ENCODE data around the gene MYBPC3.
A peak's percentile ranks its signal among the peaks of the same experiment; 100 is the strongest.

Gene MYBPC3

GRCh38 chr11:47376525-47377371, 24.2 kb upstream of the MYBPC3 start:
- no peak for DNase-seq (ENCODE audit: low spot score in 2 of 2)
- no peak overlapping the region for H3K4me3 ChIP-seq

GRCh38 chr11:47376107-47376524, 23.6 kb upstream of the MYBPC3 start:
- Histone ChIP-seq H3K27me3 (ENCODE audit: low read depth) (no peaks in the 10 kb centered on the region), H3K36me3 (replicated peaks) (no peaks in the 10 kb centered on the region), H3K4me1 (no peaks in the 10 kb centered on the region), H3K9me3 (no peaks in the 10 kb centered on the region), H3K4me3 (no peak overlapping the region)
- DNase-seq (ENCODE audit: low spot score in 2 of 2): no peak
- in situ Hi-C loops (cut with MboI; ENCODE audit: low sequenced_read_pairs): no loop called here

More at GRCh38 chr11:47376525-47377371, 24.2 kb upstream of the MYBPC3 start:
- Histone ChIP-seq H3K36me3 (replicated peaks) (no peaks in the 10 kb centered on the region), H3K9me3 (no peaks in the 10 kb centered on the region), H3K4me1 (no peaks in the 10 kb centered on the region), H3K27me3 (ENCODE audit: low read depth) (no peaks in the 10 kb centered on the region)
- in situ Hi-C loops (cut with MboI; ENCODE audit: low sequenced_read_pairs): no loop called here

DNA sequence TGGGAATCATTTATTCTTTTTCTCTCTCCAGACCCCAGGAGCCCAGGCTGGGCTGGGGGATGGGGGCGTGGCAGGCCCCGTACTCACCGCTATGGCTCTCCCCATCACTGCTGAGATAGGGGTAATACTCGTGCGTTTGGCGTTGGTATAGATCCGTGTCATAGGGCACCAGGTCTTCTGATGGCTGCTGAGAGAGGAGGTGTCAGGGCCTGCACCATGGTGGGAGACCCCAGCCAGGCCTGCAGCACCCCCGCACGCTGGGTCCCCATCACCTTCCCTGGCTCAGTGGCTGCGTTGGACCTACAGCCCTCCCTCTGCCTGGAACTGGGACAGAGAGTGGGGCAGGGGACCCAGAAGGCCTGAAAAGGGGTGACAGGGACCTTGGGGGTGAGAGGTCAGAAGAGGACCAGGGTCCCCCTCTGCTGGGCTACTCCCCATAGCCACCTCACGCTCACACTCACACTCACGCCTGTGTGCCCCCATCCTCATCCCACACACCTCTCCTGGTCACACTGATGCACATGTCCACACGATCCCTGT, 23.1 kb upstream of the MYBPC3 start:
- Histone ChIP-seq H3K36me3 (replicated peaks) (no peaks in the 10 kb centered on the region), H3K27me3 (ENCODE audit: low read depth) (no peaks in the 10 kb centered on the region), H3K4me1 (no peaks in the 10 kb centered on the region), H3K9me3 (no peaks in the 10 kb centered on the region), H3K4me3 (no peak overlapping the region)
- DNase-seq (ENCODE audit: low spot score in 2 of 2): no peak
- in situ Hi-C loops (cut with MboI; ENCODE audit: low sequenced_read_pairs): no loop called here

- H3K27me3 ChIP-seq (ENCODE audit: low read depth): no peaks in the 10 kb centered on the region
- no peaks in the 10 kb centered on the region for H3K4me1 ChIP-seq
- in situ Hi-C loops (cut with MboI; ENCODE audit: low sequenced_read_pairs): no loop called here
- no peaks in the 10 kb centered on the region for H3K36me3 ChIP-seq (replicated peaks)
- DNase-seq (ENCODE audit: low spot score in 2 of 2): no peak
- H3K4me3 ChIP-seq: no peak overlapping the region
- H3K9me3 ChIP-seq: no peaks in the 10 kb centered on the region
Observed at GRCh38 chr11:47375020-47375419, 22.5 kb upstream of the MYBPC3 start.

GRCh38 chr11:47374720-47375019, 22.2 kb upstream of the MYBPC3 start:
- Histone ChIP-seq H3K4me1 (no peaks in the 10 kb centered on the region), H3K36me3 (replicated peaks) (no peaks in the 10 kb centered on the region), H3K9me3 (no peaks in the 10 kb centered on the region), H3K4me3 (no peak overlapping the region), H3K27me3 (ENCODE audit: low read depth) (no peaks in the 10 kb centered on the region)
- no peak for DNase-seq (ENCODE audit: low spot score in 2 of 2)
- in situ Hi-C loops (cut with MboI; ENCODE audit: low sequenced_read_pairs): no loop called here

- peak; percentile 68 to 92 for DNase-seq (ENCODE audit: low spot score in 2 of 2)
- Histone ChIP-seq H3K9me3 (no peaks in the 10 kb centered on the region), H3K36me3 (replicated peaks) (no peaks in the 10 kb centered on the region), H3K27me3 (ENCODE audit: low read depth) (no peaks in the 10 kb centered on the region), H3K4me1 (no peaks in the 10 kb centered on the region), H3K4me3 (no peak overlapping the region)
- in situ Hi-C loops (cut with MboI; ENCODE audit: low sequenced_read_pairs): no loop called here
Observed at GRCh38 chr11:47373876-47374719, 21.6 kb upstream of the MYBPC3 start.

DNA sequence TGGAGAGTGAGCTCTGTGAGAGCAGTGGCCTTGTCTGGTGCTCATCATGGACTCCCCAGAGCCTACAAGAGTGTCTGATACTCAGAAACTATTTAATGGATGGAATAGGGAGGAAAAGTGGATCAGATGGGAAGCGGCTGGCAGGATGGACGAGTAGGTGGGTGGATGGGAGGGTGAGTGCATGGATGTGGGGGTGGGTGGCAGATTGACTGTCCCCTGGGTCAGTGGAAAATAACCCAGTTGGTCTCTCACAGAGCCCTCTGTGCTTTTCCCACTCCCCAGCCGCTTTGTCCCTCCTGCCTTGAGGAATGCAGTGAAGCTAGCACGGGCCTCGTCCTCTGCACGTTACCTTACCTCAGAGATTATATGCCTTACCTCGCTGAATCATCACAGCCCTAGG, 19.9 kb upstream of the MYBPC3 start:
- Histone ChIP-seq H3K4me3 (no peak overlapping the region), H3K36me3 (replicated peaks) (no peaks in the 10 kb centered on the region), H3K4me1 (no peaks in the 10 kb centered on the region), H3K27me3 (ENCODE audit: low read depth) (no peaks in the 10 kb centered on the region), H3K9me3 (no peaks in the 10 kb centered on the region)
- in situ Hi-C loops (cut with MboI; ENCODE audit: low sequenced_read_pairs): no loop called here
- no peak for DNase-seq (ENCODE audit: low spot score in 2 of 2)

- H3K9me3 ChIP-seq: no peaks in the 10 kb centered on the region
- no peak overlapping the region for H3K4me3 ChIP-seq
- no peaks in the 10 kb centered on the region for H3K27me3 ChIP-seq (ENCODE audit: low read depth)
- in situ Hi-C loops (cut with MboI; ENCODE audit: low sequenced_read_pairs): no loop called here
- no peaks in the 10 kb centered on the region for H3K36me3 ChIP-seq (replicated peaks)
- H3K4me1 ChIP-seq: no peaks in the 10 kb centered on the region
- no peak for DNase-seq (ENCODE audit: low spot score in 2 of 2)
Observed at GRCh38 chr11:47369676-47370075, 17.2 kb upstream of the MYBPC3 start.

DNA sequence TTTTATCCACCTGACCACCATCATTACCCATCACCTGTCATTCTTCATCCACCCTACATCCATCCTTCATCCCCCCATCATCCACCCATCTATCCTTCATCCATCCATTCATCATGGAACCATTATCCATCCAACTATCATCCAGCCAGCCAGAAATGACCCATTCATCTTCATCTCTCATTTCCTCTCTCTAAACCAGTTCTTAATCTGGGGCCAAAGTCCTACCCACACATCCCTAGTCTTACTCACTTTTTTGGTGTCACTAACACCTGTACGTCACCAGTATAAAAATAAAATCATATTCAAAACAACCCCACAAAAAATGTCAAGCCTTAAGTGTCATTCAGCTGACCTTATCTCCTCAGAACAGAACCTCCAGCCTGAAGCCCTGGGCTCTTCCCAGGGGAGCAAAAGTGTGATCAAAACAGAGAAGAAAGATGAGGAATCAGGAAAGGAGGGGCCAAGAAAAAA, 13.6 kb upstream of the MYBPC3 start:
- Histone ChIP-seq H3K27me3 (ENCODE audit: low read depth) (no peaks in the 10 kb centered on the region), H3K4me1 (no peaks in the 10 kb centered on the region), H3K36me3 (replicated peaks) (no peaks in the 10 kb centered on the region), H3K4me3 (no peak overlapping the region), H3K9me3 (no peaks in the 10 kb centered on the region)
- no peak for DNase-seq (ENCODE audit: low spot score in 2 of 2)
- in situ Hi-C loops (cut with MboI; ENCODE audit: low sequenced_read_pairs): no loop called here

GRCh38 chr11:47361419-47361818, 8.9 kb upstream of the MYBPC3 start:
- no peaks in the 10 kb centered on the region for H3K36me3 ChIP-seq (replicated peaks)
- in situ Hi-C loops (cut with MboI; ENCODE audit: low sequenced_read_pairs): no loop called here
- H3K27me3 ChIP-seq (ENCODE audit: low read depth): no peaks in the 10 kb centered on the region
- no peak for DNase-seq (ENCODE audit: low spot score in 2 of 2)
- H3K4me3 ChIP-seq: no peak overlapping the region
- no peaks in the 10 kb centered on the region for H3K9me3 ChIP-seq
- H3K4me1 ChIP-seq: no peaks in the 10 kb centered on the region

DNA sequence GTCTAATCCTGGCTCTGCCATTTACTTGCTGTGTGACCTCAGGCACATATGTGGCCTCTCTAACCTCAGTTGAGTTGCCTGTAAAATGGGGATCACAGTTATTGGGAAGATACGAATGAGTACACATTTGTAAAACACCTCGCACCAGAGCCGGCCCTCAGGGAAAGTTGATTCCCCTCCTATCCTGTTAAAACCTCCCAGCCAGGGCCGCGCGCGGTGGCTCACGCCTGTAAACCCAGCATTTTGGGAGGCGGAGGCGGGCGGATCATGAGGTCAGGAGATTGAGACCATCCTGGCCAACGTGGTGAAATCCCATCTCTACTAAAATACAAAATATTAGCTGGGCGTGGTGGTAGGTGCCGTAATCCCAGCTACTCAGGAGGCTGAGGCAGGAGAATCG, 7.8 kb upstream of the MYBPC3 start:
- no peak for DNase-seq (ENCODE audit: low spot score in 2 of 2)
- H3K4me1 ChIP-seq: no peaks in the 10 kb centered on the region
- no peaks in the 10 kb centered on the region for H3K9me3 ChIP-seq
- no peak overlapping the region for H3K4me3 ChIP-seq
- H3K36me3 ChIP-seq (replicated peaks): no peaks in the 10 kb centered on the region
- in situ Hi-C loops (cut with MboI; ENCODE audit: low sequenced_read_pairs): no loop called here
- no peaks in the 10 kb centered on the region for H3K27me3 ChIP-seq (ENCODE audit: low read depth)

GRCh38 chr11:47359586-47359985, 7.1 kb upstream of the MYBPC3 start:
- in situ Hi-C loops (cut with MboI; ENCODE audit: low sequenced_read_pairs): no loop called here
- DNase-seq (ENCODE audit: low spot score in 2 of 2): no peak
- no peaks in the 10 kb centered on the region for H3K9me3 ChIP-seq
- no peak overlapping the region for H3K4me3 ChIP-seq
- H3K36me3 ChIP-seq (replicated peaks): no peaks in the 10 kb centered on the region
- no peaks in the 10 kb centered on the region for H3K4me1 ChIP-seq
- H3K27me3 ChIP-seq (ENCODE audit: low read depth): no peaks in the 10 kb centered on the region

DNA sequence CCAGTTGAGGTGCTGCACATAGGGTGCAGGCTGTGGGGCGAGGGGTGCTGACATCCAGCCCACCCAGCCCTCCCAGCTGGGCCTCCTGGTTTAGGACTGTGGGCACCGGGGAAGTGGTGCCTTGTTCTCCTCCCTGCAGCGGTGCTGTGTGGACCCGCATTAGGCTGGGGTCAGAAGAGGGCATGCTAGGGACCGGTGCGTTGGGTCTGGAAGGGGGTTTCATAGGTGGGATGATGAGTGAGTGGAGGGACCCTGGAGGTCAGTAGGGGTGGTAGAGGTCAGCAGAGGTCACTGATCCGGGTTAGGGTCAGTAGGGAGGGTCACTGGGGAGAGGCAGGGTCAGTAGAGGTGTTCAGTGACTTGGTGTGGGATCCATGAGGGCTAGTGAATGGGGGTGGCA, 6.7 kb upstream of the MYBPC3 start:
- in situ Hi-C loops (cut with MboI; ENCODE audit: low sequenced_read_pairs): no loop called here
- Histone ChIP-seq H3K27me3 (ENCODE audit: low read depth) (no peaks in the 10 kb centered on the region), H3K36me3 (replicated peaks) (no peaks in the 10 kb centered on the region), H3K4me3 (no peak overlapping the region), H3K4me1 (no peaks in the 10 kb centered on the region), H3K9me3 (no peaks in the 10 kb centered on the region)
- DNase-seq (ENCODE audit: low spot score in 2 of 2): no peak

DNA sequence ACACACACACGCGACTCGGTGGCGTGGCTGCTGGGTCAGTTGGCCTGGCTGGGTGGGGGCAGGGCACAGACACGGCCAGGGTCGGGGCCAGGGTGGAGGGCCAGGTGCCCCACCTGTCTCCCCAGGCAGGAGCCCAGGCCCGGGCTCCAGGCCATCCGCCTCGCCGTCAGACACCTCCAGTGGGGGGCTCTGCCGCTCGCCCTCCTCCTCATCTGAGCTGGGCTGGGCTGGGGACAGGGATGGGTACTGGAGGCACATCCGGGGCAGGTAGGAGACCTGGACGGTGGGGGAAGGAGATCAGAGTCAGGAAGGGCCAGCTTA, 6.2 kb upstream of the MYBPC3 start:
- Histone ChIP-seq H3K4me3 (no peak overlapping the region), H3K9me3 (no peaks in the 10 kb centered on the region), H3K27me3 (ENCODE audit: low read depth) (no peaks in the 10 kb centered on the region), H3K36me3 (replicated peaks) (no peaks in the 10 kb centered on the region), H3K4me1 (no peaks in the 10 kb centered on the region)
- DNase-seq (ENCODE audit: low spot score in 2 of 2): no peak
- in situ Hi-C loops (cut with MboI; ENCODE audit: low sequenced_read_pairs): no loop called here

Data from HAP-1 (cell line).